Breast epithelium (tissue), 3 donors: ENCODE measurements around the gene PCSK4.

Experiments
- POLR2A ChIP-seq: fragments of 450-650 bp; IDR thresholded peaks from one replicate; pipeline ENCODE4 v1.6.1; 2016; ENCODE audit warnings: antibody characterized with exemption, mild to moderate bottlenecking, moderate library complexity
- POLR2AphosphoS5 ChIP-seq, 3 donors: sonication (generic); formaldehyde crosslinking; IDR thresholded peaks; one replicate each; pipeline ENCODE4 v1.6.1; 2017; ENCODE audit warnings: antibody characterized with exemption in 3 of 3
- TF ChIP-seq, protein P1 (sequence below), 3 donors: fragments of 450-650 bp; IDR thresholded peaks; one replicate each; pipeline ENCODE4 v1.5.1; 2016 to 2017; ENCODE audit warnings: antibody characterized with exemption in 3 of 3, mild to moderate bottlenecking in 3 of 3, moderate library complexity in 3 of 3

DNA sequence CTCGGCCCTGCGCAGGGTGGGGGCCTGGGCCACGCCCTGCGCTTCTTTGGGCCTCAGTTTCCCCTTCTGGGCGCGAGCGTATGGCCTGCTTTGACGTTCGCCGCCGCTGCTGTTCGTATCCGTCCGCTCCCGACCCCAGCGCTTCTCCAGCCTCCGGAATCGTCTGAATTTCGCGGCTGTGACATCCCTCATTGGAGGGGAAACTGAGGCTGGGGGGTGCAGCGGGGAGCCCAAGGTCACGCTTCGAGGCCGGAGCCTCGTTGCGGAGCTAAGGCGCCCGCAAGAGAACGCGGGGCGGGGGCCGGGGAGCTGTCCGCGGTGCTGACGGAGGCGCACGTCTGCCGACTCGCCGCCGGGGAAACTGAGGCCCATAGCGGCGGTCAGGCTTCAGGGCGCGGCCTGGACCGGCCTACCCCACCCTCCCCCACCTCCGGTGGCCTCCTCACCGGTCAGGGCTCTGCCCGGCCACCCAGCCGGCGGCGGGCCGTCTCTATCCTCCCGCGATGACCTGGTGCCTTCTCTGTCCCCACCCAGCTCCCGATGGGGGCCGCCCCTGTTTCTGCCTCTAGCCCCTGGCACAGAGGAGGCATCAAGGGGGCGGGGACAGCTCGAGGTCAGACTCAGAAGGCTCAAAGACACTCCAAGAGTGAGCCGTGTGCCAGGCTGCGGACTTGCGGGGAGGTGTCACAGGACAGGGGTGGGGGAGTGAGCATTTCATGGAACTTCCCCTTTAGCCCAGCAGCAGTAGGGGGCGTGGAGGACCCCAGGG, 43.3 kb downstream of the PCSK4 start:
- TF ChIP-seq, protein P1, sequence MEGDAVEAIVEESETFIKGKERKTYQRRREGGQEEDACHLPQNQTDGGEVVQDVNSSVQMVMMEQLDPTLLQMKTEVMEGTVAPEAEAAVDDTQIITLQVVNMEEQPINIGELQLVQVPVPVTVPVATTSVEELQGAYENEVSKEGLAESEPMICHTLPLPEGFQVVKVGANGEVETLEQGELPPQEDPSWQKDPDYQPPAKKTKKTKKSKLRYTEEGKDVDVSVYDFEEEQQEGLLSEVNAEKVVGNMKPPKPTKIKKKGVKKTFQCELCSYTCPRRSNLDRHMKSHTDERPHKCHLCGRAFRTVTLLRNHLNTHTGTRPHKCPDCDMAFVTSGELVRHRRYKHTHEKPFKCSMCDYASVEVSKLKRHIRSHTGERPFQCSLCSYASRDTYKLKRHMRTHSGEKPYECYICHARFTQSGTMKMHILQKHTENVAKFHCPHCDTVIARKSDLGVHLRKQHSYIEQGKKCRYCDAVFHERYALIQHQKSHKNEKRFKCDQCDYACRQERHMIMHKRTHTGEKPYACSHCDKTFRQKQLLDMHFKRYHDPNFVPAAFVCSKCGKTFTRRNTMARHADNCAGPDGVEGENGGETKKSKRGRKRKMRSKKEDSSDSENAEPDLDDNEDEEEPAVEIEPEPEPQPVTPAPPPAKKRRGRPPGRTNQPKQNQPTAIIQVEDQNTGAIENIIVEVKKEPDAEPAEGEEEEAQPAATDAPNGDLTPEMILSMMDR (IDR thresholded peaks at IDR 0.05) = no peak
- TF ChIP-seq POLR2A (no peak), POLR2AphosphoS5 (IDR thresholded peaks at IDR 0.05) (no peak)
